GM18505 (cell line): ENCODE data around the gene CLEC19A.

Source experiments
- ATAC-seq: cut with Tn5 transposase; IDR thresholded peaks from one replicate; pipeline ENCODE4 v1.9.1; 2021; ENCODE audit not compliant: unreplicated experiment
- POLR2A ChIP-seq: IDR thresholded peaks from 4 replicates; pipeline ENCODE4 v1.6.1; 2011; ENCODE audit warnings: borderline replicate concordance; ENCODE audit not compliant: insufficient read depth, insufficient read length; ENCODE audit errors: extremely low read depth

The CLEC19A gene

GRCh38 chr16:19265380-19265930 lies 20.1 kb upstream of the CLEC19A start:
- no peak for TF ChIP-seq POLR2A
- no peak for ATAC-seq

GRCh38 chr16:19266774-19267173 lies 18.8 kb upstream of the CLEC19A start:
- no peak for ATAC-seq
- TF ChIP-seq POLR2A = no peak

GRCh38 chr16:19269098-19269497 lies 16.4 kb upstream of the CLEC19A start:
- TF ChIP-seq POLR2A = no peak
- ATAC-seq = no peak

- no peak for TF ChIP-seq POLR2A
- no peak for ATAC-seq
Measured at GRCh38 chr16:19274165-19274797, 11.2 kb upstream of the CLEC19A start.

- no peak for ATAC-seq
- no peak for TF ChIP-seq POLR2A
Measured at GRCh38 chr16:19278403-19278802, 7.1 kb upstream of the CLEC19A start.

GRCh38 chr16:19281246-19281645 lies 4.3 kb upstream of the CLEC19A start:
- TF ChIP-seq POLR2A = no peak

GRCh38 chr16:19282101-19282500 lies 3.4 kb upstream of the CLEC19A start:
- ATAC-seq = no peak
- TF ChIP-seq POLR2A = no peak

More at GRCh38 chr16:19281246-19281645, 4.3 kb upstream of the CLEC19A start:
- ATAC-seq = no peak

- no peak for TF ChIP-seq POLR2A
Measured at GRCh38 chr16:19283637-19284036, 1.9 kb upstream of the CLEC19A start.

GRCh38 chr16:19284207-19284606 lies 1.3 kb upstream of the CLEC19A start:
- ATAC-seq = no peak
- TF ChIP-seq POLR2A = no peak

More at GRCh38 chr16:19283637-19284036, 1.9 kb upstream of the CLEC19A start:
- ATAC-seq = no peak

- TF ChIP-seq POLR2A = no peak
- ATAC-seq = no peak
Measured at GRCh38 chr16:19286827-19287226, 1.3 kb downstream of the CLEC19A start.

- no peak for TF ChIP-seq POLR2A
- ATAC-seq = no peak
Measured at GRCh38 chr16:19287241-19287640, 1.7 kb downstream of the CLEC19A start.

GRCh38 chr16:19288872-19289799 lies 3.6 kb downstream of the CLEC19A start:
- TF ChIP-seq POLR2A = no peak
- ATAC-seq = no peak

GRCh38 chr16:19289811-19290485 lies 4.4 kb downstream of the CLEC19A start:
- no peak for TF ChIP-seq POLR2A
- no peak for ATAC-seq
